GM21423 (cell line): ENCODE data around the gene HAUS7.
A peak's percentile ranks its signal among the peaks of the same experiment; 100 is the strongest.

Experiments used
- ATAC-seq: cut with Tn5 transposase; IDR thresholded peaks from one replicate; pipeline ENCODE4 v1.9.1; 2021; ENCODE audit warnings: mild to moderate bottlenecking, moderate library complexity; ENCODE audit not compliant: unreplicated experiment

Gene HAUS7

DNA sequence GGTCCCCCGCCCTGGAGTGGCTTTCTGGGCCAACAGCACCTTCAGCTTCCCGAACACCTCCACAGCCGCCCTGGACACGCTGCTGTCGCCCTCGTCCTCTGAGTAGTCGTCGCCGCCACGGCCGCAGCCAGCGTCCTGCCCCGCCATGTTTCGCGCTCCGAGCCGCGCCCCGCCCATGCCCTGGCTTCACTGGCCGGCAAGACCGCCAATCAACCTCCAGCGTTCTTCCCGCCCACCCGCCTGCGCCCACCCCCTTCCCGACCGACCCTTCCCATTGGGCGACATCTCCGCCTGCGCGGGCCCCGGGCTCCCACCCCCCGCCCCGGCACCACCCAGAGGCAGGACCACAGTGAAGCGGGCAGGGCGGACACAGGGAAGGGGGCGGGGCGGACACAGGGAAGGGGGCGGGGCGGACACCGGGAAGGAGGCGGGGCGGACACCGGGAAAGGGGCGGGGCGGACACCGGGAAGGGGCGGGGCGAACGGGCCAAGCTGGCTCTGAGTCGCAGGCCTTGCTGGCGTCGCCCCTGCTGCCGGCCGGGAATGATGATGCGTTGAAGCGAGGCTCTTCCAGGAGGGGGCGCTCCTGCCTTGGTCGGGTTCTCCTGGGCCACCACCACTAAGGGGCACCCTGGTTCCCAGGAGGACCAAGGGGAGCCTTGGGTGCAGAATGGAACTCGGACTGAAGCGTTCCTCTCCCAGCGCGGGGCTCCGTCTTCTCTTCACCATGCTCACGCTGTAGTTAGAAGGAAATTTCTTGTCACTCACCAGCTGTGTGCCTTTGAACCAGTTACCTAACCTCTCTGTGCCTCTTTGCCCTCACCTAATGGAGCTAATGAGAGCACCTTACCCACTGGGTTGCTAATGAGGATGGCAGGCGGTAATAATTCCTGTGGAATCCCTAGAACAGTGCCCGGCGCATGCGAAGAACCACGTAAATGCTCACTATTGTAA lies at the start of gene HAUS7:
HAUS7 (minus strand) TSS at position 166 of the 953 bp plus-strand sequence; CDS start at position 147, 19 bp downstream.
- peak; percentile 84 for ATAC-seq

DNA sequence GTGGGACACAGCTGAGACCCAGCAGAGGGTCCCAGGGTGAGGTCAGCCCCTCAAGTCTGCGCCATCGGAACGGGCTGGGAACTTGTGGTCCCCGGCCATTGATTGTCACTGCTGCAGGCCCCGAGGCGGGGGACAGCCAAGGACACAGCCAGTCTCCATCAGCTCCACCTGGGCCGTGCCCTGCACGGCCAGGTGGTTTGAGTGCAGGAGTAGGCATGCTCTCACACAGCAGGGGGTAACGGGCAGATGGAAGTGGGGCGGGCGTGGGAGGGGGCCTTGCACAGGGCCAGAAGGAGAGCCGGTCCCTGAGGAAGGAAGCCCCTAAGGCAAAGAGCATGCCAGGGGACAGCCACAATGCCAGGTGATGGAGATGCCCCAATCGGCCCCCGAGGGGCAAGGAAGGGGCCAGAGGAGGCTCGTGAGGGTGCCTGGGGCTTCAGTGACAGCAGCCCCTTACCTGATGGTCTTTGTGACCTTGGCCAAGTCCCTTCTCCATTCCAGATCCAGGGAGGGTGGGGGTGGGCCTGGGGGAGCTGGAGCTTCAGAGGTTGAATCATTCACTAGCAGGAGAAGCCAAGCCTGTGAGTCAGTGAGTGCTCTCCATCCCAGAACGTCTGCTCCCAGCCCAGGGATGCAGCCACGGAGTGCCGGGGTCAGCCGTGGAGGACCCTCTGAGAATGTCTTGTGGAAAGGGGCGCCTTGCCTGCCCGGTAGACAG lies 49.4 kb upstream of the HAUS7 start:
- no peak for ATAC-seq

DNA sequence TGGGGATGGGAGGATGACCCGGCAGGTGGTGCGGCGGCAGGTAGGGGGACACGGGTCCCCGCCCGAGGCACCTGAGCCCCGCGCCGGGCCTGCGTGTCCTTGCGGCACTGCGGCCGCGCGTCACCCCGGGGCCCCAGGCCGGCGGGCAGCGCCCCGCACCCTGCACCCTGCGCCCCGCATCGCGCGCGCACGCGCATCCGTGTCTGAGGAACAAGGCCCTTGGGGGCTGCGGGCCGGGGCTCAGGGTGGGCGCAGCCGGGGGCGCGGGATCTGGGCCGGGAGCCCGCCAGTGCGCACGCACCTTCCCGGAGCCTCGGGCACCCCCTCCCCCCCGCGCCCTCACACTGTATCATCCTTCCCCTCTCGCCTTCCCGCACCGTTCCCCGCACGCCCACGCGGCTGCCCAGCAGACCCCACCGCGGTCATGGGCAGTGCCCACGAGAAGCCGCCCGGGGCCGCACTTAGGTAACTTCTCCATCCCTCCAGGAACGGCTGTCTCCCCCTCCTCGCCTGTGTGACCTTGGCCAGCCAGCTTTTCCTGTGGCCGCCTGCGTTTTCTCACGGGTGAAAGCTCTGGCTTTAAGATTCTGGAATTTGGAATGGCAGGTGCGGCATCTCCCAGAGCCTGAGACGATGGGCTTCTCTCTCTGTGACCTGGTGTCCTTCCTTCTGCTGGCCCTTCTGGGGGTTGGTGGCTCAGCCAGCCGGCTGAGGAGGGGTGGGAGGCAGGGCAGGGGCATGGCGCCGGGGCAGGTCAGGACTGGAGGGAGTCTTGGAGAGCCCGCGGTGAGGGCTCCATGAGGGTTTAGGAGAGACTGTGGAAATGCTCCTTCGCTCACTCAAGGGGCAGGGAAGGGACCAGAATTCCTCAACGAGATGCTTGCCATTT lies 47.8 kb upstream of the HAUS7 start:
- ATAC-seq, result no peak

DNA sequence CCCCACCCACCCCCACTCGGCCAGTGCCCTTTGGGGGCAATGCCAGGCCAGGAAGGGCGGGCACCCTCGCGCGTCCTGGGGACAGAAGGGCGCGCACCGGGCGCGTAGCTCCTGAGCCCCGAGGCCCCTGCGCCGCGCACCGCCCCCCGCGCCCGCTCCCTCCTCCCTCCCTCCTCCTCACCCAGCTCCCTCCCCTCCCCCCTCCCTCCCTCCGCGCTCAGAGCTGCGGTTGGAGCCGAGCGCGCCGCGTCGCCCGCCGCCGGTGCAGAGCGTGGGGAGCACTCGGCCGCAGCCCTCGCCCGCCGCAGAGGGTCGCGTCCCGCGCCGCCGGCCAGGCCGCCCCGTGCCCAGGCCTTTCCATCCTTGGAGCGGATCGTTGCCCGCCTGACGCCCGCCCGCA lies 47.0 kb upstream of the HAUS7 start, which contains the start of gene ATP2B3:
ATP2B3 (plus strand) TSS at position 220 of the 400 bp plus-strand sequence. CDS start 18,606 bp downstream, outside the sequence.
- ATAC-seq, result no peak

DNA sequence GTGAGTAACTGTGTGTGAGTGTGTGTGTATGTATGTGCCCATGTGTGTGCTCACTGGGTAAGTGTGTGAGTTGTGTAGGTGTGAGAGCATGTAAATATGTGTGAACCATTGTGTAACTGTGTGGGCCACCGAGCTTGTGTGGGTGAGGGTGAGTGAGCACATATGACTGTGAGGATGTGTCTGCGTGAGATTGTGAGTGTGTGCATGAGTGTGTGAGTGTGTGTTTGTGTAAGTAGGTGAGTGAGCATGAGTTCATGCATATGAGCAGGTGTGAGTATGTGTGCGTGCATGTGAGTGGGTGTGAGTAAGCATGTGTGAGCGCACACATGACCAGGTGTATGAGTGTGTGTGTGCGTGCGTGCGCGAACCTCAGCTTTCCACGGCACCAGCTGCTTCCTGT lies 45.7 kb upstream of the HAUS7 start:
- ATAC-seq, result no peak

DNA sequence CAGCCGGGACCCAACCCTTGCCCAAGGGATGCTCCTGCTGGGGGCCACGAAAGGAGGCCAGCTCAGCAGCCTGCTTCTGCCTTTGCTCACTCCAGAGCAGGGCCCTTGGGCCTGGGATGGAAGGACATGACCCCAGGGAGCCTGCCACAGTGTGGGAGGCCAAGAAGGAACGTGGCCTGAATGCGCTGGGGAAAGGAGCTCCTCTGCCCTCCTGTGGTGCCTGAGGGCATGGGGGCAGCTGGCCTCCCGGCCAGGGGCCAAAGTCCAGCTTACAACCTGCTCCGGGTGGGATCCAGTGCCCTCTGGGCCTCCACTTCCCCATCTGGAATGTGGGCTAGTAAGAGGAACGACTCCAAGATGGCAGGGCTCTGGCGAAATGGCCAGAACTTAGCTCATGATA lies 45.1 kb upstream of the HAUS7 start:
- ATAC-seq, result no peak

DNA sequence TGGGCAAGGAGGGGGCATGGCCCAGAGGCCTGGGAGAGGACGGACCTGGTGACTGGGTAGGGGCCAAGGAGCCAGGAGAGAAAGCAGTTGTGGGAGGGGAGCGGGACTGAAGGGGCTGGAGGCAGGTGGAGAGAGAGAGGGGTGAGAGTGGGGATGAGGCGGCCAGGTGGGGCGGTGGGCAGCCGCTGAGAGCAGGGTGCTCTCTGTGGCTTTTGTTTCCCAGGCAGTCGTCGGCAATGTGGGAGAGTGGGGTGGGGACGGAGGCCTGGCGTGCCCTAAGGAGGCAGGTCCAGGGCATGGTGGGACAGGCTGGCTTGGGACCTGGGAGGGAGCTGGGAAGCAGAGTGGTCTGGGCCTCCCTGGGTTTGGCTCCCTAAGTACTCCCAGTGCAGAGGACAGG lies 43.9 kb upstream of the HAUS7 start:
- ATAC-seq, result no peak

DNA sequence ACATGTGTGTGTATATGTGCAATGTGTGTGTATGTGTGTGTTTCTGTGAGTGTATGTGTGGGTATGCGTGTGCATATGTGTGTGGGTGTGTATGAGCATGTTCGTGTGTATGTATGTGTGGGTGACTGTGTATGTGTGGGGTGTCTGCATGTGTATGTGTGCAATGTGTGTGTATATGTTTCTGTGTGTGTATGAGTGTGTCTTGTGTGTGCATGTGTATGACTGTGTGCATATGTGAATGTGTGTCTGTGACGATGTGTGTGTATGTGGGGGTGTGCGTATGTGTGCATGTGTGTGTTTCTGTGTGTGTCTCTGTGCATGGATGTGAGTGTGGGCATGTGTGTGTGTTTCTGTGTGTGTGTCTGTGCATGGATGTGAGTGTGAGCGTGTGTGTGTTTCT lies 42.9 kb upstream of the HAUS7 start:
- no peak for ATAC-seq

DNA sequence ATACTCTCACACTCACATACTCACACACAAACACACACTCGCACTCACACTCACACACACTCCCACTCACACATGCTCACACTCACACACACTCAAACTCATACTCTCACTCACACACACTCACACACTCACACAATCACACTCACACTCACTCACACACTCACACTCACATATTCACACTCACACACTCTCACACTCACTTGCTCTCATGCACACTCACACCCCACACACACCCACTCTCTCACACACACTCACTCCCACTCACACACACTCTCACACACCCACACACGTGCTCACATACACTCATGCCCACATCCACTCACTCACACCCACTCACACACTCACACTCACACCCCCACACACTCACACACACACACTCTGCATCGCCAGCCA lies 42.1 kb upstream of the HAUS7 start:
- no peak for ATAC-seq

DNA sequence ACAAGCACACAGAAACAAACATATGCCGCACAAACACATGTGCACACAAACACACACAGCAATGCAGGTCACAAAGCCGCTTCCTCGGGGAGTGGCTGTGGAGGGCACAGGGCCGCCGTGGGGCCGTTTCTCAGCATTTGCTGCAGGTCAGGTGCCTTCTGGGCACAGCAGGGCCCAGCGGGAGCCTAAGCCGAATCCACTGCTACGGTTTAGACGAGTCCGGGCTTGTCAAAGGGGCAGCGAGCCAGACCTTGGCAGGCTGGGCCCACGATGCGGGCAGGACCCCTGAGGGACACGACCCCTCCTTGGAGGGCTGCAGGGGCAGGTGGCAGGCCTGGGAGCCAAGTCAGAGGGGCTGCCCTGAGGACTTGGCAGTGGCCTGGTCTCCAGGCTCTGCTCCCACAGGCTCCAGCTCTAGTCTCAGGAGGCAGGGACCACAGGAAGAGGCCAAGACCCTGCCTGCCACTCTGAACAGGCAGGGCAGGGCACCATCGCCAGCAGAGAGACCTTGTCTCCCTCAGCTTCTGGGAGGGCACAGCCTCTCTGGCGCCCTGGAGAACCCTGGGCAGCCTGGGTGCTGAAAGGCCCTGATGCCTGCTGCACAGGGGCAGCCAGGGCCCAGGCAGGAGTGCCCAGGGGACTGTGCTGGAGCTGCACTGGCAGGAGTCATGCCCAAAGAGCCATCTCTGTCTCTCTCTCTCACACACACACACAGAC lies 41.6 kb upstream of the HAUS7 start:
- ATAC-seq, result no peak

DNA sequence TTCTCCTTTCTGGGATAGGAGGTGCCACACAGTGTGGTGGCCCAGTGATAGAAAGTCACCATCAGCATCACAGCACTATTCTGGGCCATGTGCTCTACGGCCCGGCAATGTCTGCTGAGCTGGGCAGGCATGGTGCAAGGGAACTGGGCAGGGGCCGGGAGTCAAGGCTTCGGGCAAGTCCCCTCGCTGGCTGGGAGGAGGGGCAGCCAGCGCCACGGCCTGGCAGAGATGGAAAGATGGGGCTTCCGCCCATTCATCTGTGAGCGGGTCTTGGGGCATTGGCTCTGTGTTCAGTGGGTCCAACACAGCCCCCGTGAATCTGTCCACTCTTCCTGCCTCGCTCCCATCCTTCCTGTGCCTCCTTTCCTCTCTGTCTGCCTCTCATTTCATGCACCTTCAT lies 40.0 kb upstream of the HAUS7 start:
- no peak for ATAC-seq

DNA sequence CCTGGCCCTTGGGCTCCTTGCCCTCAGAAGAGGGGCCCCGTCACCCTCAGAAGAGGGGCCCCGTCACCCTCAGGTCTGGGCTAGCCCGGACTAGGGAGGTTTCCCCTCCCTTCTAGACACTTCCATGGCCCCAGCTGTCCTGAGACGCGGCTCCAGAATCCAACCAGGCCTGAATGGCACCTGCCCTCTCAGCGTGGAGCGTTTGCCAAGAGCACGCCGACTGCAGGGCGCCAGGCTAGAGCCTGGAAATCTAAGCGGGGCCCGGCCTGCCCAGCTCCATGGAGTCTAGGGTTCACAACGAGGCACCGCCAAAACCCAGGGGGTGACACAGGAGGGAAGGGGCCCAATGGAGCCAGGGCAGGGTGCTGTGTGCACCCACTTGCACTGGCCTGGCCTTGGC lies 39.2 kb upstream of the HAUS7 start:
- ATAC-seq, result no peak

DNA sequence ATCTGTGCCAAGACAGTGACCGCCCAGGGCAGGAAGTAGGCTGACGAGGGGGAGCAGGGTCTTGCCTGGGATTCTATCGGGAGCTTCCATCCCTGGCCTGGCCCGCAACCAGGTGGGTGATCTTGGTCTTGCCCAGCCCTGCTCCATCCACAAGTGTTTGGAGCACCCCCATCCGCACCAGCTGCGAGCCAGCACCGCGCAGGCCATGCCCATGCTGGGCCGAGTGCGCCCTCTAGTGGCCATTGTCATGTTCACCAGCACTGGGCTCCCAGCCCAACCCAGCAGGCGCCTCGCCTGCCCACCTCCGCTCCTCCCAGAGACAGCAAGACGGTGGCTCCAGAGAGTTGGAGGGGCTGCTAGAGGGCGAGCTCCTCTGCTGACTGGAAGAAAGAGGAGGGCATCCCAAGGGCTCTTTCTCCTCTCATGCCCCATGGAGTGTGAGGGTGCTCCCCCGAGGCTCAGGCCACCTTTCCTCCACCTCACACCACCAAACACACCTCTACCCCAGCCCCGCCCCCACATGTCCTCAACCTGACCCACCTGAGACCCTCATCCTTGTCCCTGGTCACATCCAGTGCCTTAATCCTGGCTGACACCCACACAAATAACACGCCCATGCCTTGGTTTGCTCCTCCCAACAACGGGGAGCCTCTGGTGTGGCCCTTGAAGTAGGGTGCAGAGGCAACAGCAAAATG lies 37.3 kb upstream of the HAUS7 start:
- peak; percentile 89 for ATAC-seq

DNA sequence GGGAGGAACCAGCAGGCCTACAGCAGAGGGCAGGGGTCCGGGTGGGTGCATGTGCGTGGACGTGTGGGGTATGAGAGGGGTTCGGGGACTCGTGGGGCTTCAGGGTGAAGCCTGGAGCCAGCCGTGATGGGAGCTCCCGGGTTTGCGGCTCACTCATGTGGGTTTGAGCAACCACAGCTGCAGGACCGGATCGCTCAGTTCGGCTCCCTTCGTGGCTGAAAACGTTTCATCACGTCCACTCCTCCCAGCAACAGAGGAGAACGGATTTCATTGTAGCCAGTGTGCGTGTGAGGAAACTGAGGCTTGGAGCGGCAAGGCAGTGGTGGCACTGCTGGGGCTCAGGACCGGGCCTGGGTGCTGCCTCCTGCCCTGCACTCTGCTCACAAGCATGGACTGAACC lies 35.0 kb upstream of the HAUS7 start:
- ATAC-seq, result no peak

DNA sequence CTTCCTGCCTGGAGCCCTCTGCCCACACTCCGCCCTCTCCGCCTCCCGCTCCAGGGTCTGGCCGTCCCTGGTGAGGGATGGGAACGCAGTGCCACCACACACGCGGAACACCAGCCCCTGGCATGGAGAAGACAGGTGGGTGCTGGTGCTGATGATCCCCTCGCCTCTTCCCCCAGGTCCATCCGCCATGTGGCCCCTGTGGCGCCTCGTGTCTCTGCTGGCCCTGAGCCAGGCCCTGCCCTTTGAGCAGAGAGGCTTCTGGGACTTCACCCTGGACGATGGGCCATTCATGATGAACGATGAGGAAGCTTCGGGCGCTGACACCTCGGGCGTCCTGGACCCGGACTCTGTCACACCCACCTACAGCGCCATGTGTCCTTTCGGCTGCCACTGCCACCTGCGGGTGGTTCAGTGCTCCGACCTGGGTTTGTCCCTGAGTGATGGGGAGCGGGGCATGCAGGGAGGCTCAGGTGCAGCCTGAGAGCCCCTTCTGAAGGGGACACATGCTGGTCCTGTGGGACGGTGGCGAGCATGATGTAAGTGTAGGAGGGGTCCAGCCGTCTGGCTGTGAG lies 34.2 kb upstream of the HAUS7 start:
- ATAC-seq, result no peak

DNA sequence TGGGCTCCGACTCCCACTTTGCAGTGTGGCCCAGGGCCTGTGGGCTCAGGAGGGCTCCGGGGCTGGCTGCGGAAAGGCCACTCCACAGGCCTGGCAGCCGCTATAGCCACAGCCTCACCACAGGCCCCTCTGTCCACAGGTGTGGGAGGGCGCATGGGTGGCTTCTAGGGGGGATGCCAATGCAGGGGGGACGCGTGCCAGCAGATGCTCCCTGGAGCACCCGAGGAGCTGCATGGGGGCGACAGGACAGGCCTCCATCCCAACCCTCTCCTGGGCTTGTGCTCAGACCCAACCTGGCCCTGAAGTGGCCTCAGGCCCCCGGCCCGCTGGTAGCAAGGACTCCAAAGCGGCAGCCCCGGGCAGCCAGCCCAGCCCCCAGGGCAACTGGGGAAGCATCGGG lies 32.4 kb upstream of the HAUS7 start:
- ATAC-seq, result no peak

DNA sequence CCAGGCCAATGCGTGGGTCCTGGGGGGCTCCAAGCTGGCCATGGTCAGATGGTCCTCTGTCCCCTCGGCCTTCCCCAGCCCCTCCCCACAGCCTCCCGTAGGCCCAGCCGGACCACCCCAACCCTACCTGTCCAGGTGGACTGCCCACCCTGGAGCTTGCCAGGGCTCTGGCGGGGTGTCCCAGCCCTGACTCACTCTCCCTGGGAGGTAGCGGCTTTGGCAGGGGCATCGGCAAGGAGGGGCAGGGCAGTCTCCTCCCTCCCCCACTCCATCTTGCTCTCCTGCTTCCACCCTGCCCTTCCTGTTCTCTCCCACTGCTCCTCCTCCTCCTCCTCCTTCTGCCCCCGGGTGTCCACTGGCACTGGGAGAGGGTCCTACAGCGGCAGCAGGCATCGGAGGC lies 31.8 kb upstream of the HAUS7 start:
- no peak for ATAC-seq

DNA sequence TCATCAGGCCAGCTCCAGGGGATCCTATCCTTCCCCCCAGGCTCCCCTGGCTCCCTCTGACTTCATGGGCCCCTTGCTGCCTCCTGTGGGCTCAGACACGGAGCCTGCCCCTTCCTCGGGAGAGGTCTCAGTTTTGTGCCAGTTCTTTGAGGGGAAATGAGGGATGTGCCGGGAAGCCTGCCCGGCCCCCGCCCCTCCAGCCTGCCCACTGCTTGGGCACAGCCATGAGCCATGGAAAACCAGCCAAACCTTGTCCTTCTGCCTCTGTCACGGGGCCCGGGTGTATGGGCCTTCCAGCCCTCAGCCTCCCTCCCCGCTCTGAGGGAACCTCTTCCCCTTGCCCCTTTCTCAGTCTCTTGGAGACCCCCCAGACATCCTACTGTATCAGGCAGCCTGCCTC lies 31.2 kb upstream of the HAUS7 start:
- ATAC-seq, result no peak

DNA sequence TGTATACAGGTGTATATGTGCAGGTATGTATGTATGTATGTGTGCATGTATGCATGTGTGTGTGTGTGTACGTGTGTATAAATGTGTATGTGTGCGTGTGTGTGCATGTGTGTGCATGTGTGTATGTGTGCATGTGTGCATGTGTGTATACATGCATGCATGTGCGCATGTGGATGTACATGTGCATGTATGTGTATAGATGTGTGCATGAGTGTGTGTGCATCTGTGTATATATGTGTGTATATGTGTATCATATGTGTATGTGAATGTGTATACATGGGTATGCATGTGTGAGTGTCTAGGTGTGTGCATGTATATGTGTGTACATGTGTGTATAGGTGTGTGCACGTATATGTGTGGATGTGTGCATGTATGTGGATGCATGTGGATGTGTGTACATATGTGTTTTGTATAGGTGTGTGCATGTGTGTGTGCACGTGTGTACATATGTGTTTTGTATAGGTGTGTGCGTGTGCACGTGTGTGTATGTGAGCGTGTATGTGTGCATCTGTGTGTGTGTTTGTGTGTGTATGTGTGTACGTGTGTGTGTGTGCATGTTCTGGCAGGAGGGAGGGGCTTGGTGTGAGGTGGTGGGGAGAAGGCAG lies 30.4 kb upstream of the HAUS7 start:
- no peak for ATAC-seq
